ENCODE data around the gene EPAS1.
A peak's percentile ranks its signal among the peaks of the same experiment; 100 is the strongest.

EPAS1 gene

DNA sequence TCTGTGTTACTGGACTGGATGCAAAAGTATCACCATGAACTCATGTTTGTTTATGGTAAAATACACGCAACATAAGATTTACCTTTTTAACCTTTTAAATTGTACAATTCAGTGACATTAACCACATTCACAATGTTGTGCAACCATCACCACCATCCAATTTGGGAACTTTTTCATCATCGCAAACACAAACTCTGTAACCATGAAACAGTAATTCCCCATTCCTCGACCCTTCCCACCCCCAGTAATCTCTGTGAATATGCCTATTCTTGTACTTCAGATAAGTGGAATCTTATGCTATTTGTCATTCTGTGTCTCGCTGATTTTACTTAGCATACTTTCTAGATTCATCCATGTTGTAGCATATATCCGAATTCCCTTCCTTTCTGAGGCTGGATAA, 31.1 kb upstream of the EPAS1 start:
- H3K4me3 Mint-ChIP-seq, result no peak overlapping the region
- H3K9me3 Mint-ChIP-seq, result no peaks in the 10 kb centered on the region
- H3K36me3 Mint-ChIP-seq (ENCODE audit: low read depth), result no peaks in the 10 kb centered on the region
- H3K27ac Mint-ChIP-seq, result no peak overlapping the region
- no peaks in the 10 kb centered on the region for H3K27me3 Mint-ChIP-seq
- H3K4me1 Mint-ChIP-seq (ENCODE audit: low read depth), result peaks cover 23% of the 10 kb centered on the region
- no peak for DNase-seq

DNA sequence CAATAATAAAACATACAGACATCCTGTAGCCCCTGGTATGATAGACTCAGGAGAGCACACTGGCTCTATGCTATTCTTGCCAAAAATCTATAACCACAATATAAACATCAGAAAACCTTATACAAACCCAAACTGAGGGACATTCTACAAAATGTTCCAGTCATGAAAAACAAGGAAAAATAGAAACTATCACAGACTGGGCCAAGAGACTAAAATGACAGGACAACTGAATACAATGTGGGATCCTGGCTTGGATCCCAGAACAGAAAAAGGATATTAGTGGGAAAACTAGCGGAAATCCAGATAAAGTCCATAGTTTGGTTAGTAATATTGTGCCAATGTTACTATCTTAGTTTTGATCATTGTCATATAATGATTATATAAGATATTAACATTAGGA, 29.6 kb upstream of the EPAS1 start:
- no peak overlapping the region for H3K27ac Mint-ChIP-seq
- H3K36me3 Mint-ChIP-seq (ENCODE audit: low read depth), result no peaks in the 10 kb centered on the region
- DNase-seq, result no peak
- no peaks in the 10 kb centered on the region for H3K9me3 Mint-ChIP-seq
- no peak overlapping the region for H3K4me3 Mint-ChIP-seq
- H3K4me1 Mint-ChIP-seq (ENCODE audit: low read depth), result peaks cover 23% of the 10 kb centered on the region
- H3K27me3 Mint-ChIP-seq, result no peaks in the 10 kb centered on the region

GRCh38 chr2:46268196-46268595, 29.0 kb upstream of the EPAS1 start:
- Mint-ChIP-seq H3K36me3 (ENCODE audit: low read depth) (no peaks in the 10 kb centered on the region), H3K27ac (no peak overlapping the region), H3K27me3 (no peaks in the 10 kb centered on the region), H3K4me3 (no peak overlapping the region), H3K4me1 (ENCODE audit: low read depth) (peaks cover 23% of the 10 kb centered on the region), H3K9me3 (no peaks in the 10 kb centered on the region)
- no peak for DNase-seq

- Mint-ChIP-seq H3K27ac (no peak overlapping the region), H3K4me3 (no peak overlapping the region), H3K9me3 (no peaks in the 10 kb centered on the region), H3K4me1 (ENCODE audit: low read depth) (peaks cover 23% of the 10 kb centered on the region), H3K36me3 (ENCODE audit: low read depth) (no peaks in the 10 kb centered on the region), H3K27me3 (no peaks in the 10 kb centered on the region)
- no peak for DNase-seq
Measured at GRCh38 chr2:46269001-46269400, 28.2 kb upstream of the EPAS1 start.

DNA sequence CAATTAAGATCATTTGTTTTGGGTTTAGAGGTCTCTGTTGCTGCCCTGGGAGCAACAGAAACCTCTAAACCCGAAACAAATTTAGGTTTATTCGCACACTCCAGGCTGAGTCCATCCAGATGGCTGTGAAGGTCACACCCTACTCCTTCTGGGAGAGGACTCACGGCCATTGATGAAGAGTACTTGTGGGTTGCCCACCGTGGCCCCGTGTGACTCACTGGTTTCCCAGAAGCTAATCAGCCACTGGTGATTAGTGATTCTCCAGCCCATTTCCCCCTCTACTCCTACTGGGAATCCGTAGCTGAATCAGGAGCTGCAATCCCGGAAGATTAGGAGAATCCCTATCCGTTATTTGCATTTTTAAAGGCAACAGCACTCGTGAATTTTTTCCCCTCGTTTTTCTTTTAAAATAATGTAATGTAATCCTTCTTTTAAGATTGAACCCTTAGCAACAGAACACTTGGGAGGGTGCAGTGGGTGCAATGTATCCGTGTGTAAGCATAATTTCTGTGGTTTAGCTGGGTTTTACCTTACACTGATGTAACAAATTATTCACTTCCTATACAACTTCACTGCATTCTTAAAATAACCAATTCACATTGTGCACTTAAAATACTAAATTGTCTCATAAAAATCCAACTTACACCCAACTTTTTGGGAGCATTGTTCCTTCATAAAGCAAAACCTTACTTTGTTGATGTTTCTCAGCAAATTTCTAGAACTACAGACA, 27.5 kb upstream of the EPAS1 start:
- Mint-ChIP-seq H3K27ac (peak overlapping the region; percentile 54), H3K4me1 (ENCODE audit: low read depth) (peaks cover 23% of the 10 kb centered on the region), H3K27me3 (no peaks in the 10 kb centered on the region), H3K4me3 (no peak overlapping the region), H3K36me3 (ENCODE audit: low read depth) (no peaks in the 10 kb centered on the region), H3K9me3 (no peaks in the 10 kb centered on the region)
- no peak for DNase-seq

DNA sequence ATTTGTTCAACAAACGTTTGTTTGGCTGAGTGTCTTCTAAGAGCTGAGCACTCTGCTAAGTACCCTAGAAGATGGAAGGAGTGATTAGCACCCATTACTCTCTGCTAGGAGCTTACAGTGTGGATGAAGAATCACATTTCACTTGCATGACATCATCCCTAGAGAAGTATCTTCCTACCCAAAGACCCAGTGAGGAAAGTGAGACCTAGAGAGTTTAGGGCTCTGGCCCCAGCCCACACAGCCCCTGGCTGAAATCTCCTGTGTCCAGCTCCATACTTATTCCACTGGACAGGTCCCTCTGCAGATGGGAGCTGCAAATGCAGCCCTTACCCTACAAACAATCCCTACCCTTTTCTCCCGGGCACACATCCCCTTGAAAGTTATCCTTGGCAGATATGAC, 26.8 kb upstream of the EPAS1 start:
- Mint-ChIP-seq H3K36me3 (ENCODE audit: low read depth) (no peaks in the 10 kb centered on the region), H3K9me3 (no peaks in the 10 kb centered on the region), H3K27me3 (no peaks in the 10 kb centered on the region), H3K27ac (peak overlapping the region; percentile 54), H3K4me1 (ENCODE audit: low read depth) (peaks cover 23% of the 10 kb centered on the region), H3K4me3 (no peak overlapping the region)
- no peak for DNase-seq

- H3K4me1 Mint-ChIP-seq (ENCODE audit: low read depth), result peaks cover 23% of the 10 kb centered on the region
- no peak for DNase-seq
- no peak overlapping the region for H3K4me3 Mint-ChIP-seq
- H3K36me3 Mint-ChIP-seq (ENCODE audit: low read depth), result no peaks in the 10 kb centered on the region
- no peak overlapping the region for H3K27ac Mint-ChIP-seq
- H3K9me3 Mint-ChIP-seq, result no peaks in the 10 kb centered on the region
- H3K27me3 Mint-ChIP-seq, result peaks cover 14% of the 10 kb centered on the region
Measured at GRCh38 chr2:46273225-46273863, 23.9 kb upstream of the EPAS1 start.

- no peak overlapping the region for H3K4me3 Mint-ChIP-seq
Measured at GRCh38 chr2:46273919-46274318, 23.3 kb upstream of the EPAS1 start.

GRCh38 chr2:46274586-46274985, 22.6 kb upstream of the EPAS1 start:
- no peak for DNase-seq
- no peak overlapping the region for H3K4me3 Mint-ChIP-seq
- H3K9me3 Mint-ChIP-seq, result no peaks in the 10 kb centered on the region
- no peak overlapping the region for H3K27ac Mint-ChIP-seq
- H3K4me1 Mint-ChIP-seq (ENCODE audit: low read depth), result peaks cover 16% of the 10 kb centered on the region
- H3K36me3 Mint-ChIP-seq (ENCODE audit: low read depth), result no peaks in the 10 kb centered on the region
- peaks cover 14% of the 10 kb centered on the region for H3K27me3 Mint-ChIP-seq

More at GRCh38 chr2:46273919-46274318, 23.3 kb upstream of the EPAS1 start:
- H3K27ac Mint-ChIP-seq, result no peak overlapping the region
- H3K9me3 Mint-ChIP-seq, result no peaks in the 10 kb centered on the region
- peaks cover 14% of the 10 kb centered on the region for H3K27me3 Mint-ChIP-seq
- peaks cover 18% of the 10 kb centered on the region for H3K4me1 Mint-ChIP-seq (ENCODE audit: low read depth)
- no peak for DNase-seq
- no peaks in the 10 kb centered on the region for H3K36me3 Mint-ChIP-seq (ENCODE audit: low read depth)

DNA sequence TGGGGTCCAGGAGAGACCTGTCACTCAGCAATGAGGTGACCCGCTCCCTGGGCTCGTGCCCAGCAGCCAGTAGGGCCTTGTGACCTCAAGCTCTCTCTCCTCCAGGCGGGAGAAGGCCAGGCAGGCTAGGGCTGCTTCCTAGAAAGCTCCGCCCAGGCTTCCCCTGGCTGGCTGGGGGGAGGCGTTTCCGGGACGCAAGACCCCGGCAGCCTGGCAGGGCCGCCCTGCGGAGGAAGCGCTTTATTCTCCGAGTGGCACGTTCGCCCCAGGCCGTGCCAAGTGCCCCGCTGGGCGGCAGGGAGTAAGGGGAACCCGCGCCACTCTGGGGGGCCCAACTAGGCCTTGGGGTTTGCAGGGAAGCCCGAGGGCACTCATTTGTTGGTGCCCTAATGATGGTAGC, 21.2 kb upstream of the EPAS1 start:
- Mint-ChIP-seq H3K4me3 (no peak overlapping the region), H3K27me3 (peaks cover 14% of the 10 kb centered on the region)

GRCh38 chr2:46276642-46277041, 20.6 kb upstream of the EPAS1 start:
- H3K27ac Mint-ChIP-seq, result no peak overlapping the region

More for the DNA sequence above, 21.2 kb upstream of the EPAS1 start:
- H3K27ac Mint-ChIP-seq, result no peak overlapping the region
- H3K9me3 Mint-ChIP-seq, result no peaks in the 10 kb centered on the region
- H3K36me3 Mint-ChIP-seq (ENCODE audit: low read depth), result no peaks in the 10 kb centered on the region
- peak; percentile 46 for DNase-seq
- H3K4me1 Mint-ChIP-seq (ENCODE audit: low read depth), result peaks cover 5% of the 10 kb centered on the region

GRCh38 chr2:46277431-46278190, 19.6 kb upstream of the EPAS1 start:
- H3K36me3 Mint-ChIP-seq (ENCODE audit: low read depth), result no peaks in the 10 kb centered on the region
- no peak for DNase-seq
- peaks cover 14% of the 10 kb centered on the region for H3K27me3 Mint-ChIP-seq
- H3K4me3 Mint-ChIP-seq, result no peak overlapping the region
- no peaks in the 10 kb centered on the region for H3K9me3 Mint-ChIP-seq
- H3K4me1 Mint-ChIP-seq (ENCODE audit: low read depth), result peaks cover 5% of the 10 kb centered on the region
- H3K27ac Mint-ChIP-seq, result no peak overlapping the region

More at GRCh38 chr2:46276642-46277041, 20.6 kb upstream of the EPAS1 start:
- H3K4me3 Mint-ChIP-seq, result no peak overlapping the region
- peaks cover 5% of the 10 kb centered on the region for H3K4me1 Mint-ChIP-seq (ENCODE audit: low read depth)
- H3K9me3 Mint-ChIP-seq, result no peaks in the 10 kb centered on the region
- DNase-seq, result no peak
- H3K36me3 Mint-ChIP-seq (ENCODE audit: low read depth), result no peaks in the 10 kb centered on the region
- peaks cover 14% of the 10 kb centered on the region for H3K27me3 Mint-ChIP-seq

DNA sequence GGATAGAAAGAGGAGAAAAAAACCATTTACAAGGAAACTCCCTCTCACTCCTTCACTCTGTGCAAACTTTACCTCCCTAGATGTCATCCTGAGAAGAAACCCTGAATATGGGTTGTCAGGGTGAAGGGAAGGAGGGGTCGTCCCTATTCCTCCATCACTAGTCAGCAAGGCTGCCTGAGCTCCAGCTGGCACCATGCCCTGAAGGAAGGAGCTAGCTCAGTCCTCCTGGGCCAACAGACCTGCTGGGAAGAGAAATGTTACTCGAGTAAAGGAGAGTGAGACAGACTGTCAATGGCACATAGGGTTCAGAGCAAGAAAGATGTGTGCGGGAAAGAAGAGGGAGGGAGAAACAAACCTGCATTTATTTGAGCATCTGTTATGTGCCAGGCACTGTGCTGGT, 18.3 kb upstream of the EPAS1 start:
- no peak for DNase-seq
- no peaks in the 10 kb centered on the region for H3K9me3 Mint-ChIP-seq
- peaks cover 14% of the 10 kb centered on the region for H3K27me3 Mint-ChIP-seq
- H3K27ac Mint-ChIP-seq, result no peak overlapping the region
- no peaks in the 10 kb centered on the region for H3K36me3 Mint-ChIP-seq (ENCODE audit: low read depth)
- H3K4me1 Mint-ChIP-seq (ENCODE audit: low read depth), result peaks cover 5% of the 10 kb centered on the region
- H3K4me3 Mint-ChIP-seq, result no peak overlapping the region

- Mint-ChIP-seq H3K4me3 (no peak overlapping the region), H3K27ac (no peak overlapping the region), H3K36me3 (ENCODE audit: low read depth) (no peaks in the 10 kb centered on the region), H3K27me3 (peaks cover 11% of the 10 kb centered on the region), H3K4me1 (ENCODE audit: low read depth) (no peaks in the 10 kb centered on the region), H3K9me3 (no peaks in the 10 kb centered on the region)
- no peak for DNase-seq
Measured at GRCh38 chr2:46281939-46282338, 15.3 kb upstream of the EPAS1 start.

DNA sequence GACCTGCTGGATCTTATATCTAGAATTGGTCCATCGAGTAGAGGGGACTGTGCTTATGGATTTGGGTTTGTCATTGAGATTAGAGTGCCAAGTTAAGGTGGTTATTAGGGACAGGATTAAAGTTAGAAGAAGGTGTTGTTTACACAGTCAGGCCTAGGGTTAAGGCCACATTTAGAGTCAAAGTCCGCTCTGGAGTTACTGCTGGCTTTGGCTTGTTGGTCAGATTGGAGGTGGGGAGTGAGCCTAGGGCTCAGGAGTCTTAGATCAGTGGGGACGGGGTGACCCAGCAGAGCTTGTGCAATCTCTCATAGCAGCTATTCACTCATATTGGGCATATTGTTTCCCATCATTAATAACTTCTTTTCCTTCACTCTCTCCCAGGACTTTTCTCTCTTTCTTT, 13.5 kb upstream of the EPAS1 start:
- DNase-seq, result no peak
- Mint-ChIP-seq H3K27me3 (no peaks in the 10 kb centered on the region), H3K4me1 (ENCODE audit: low read depth) (no peaks in the 10 kb centered on the region), H3K9me3 (no peaks in the 10 kb centered on the region), H3K36me3 (ENCODE audit: low read depth) (no peaks in the 10 kb centered on the region), H3K4me3 (no peak overlapping the region), H3K27ac (no peak overlapping the region)
